Stomach (tissue), 9 donors: Measurements from ENCODE around the gene OSBPL2. TPM values are rescaled to one million over a fixed set of nuclear protein-coding genes. Genes with fewer than 3 reads are reported as not detected.

Source experiments
- DNase-seq, 2 donors: peaks; one replicate each; pipeline versions ENCODE4 v3.0.0 to v3.0.0-alpha.2; 2013 to 2019
- H3K27ac ChIP-seq, 5 donors: fragments of 200-600 bp in 4 of 5; sonication (generic) in 4 of 5; one replicate each; pipeline ENCODE4 v1.5.1; 2013 to 2019; ENCODE audit warnings: mild to moderate bottlenecking in 1 of 5, moderate library complexity in 1 of 5
- H3K27me3 ChIP-seq, 3 donors: fragments of 200-600 bp; sonication (generic); one replicate each; pipeline ENCODE4 v1.5.1; 2017 to 2019; ENCODE audit warnings: mixed run types in 1 of 3
- H3K36me3 ChIP-seq, 4 donors: fragments of 200-600 bp; sonication (generic); 1 replicate in 3 of 4; 2 replicates in 1 of 4; pipeline ENCODE4 v1.5.1; 2016 to 2019
- H3K4me1 ChIP-seq, 4 donors: fragments of 200-600 bp; sonication (generic); one replicate each; pipeline ENCODE4 v1.5.1; 2016 to 2019
- H3K4me3 ChIP-seq, 4 donors: fragments of 200-600 bp; sonication (generic) in 3 of 4; one replicate each; pipeline ENCODE4 v1.5.1; 2016 to 2019; ENCODE audit warnings: mild to moderate bottlenecking in 1 of 4
- H3K9me3 ChIP-seq, 4 donors: fragments of 200-600 bp; sonication (generic); one replicate each; pipeline ENCODE4 v1.5.1; 2016 to 2019
- EP300 ChIP-seq: sonication (generic); formaldehyde crosslinking; IDR thresholded peaks from one replicate; pipeline ENCODE4 v1.6.1; 2017; ENCODE audit warnings: antibody characterized with exemption
- POLR2A ChIP-seq, 4 donors: fragments of 450-650 bp; IDR thresholded peaks; one replicate each; pipeline ENCODE4 v1.6.1; 2016; ENCODE audit warnings: antibody characterized with exemption in 4 of 4, control low read depth in 2 of 4, mild to moderate bottlenecking in 1 of 4, moderate library complexity in 1 of 4
- POLR2AphosphoS5 ChIP-seq, 3 donors: sonication (generic); formaldehyde crosslinking; IDR thresholded peaks; one replicate each; pipeline ENCODE4 v1.6.1; 2016; ENCODE audit warnings: antibody characterized with exemption in 3 of 3
- WGBS, 5 donors: extraction: QIAGEN DNeasy Blood & Tissue Kit in 3 of 5; methylation state at CpG; one replicate each; pipeline versions ENCODE4 v1.1.5 to v1.1.7; 2013 to 2018; 5-methylcytosine and 5-hydroxymethylcytosine counted together
- intact Hi-C: fragments of 100-400 bp; cut with DNase I; formaldehyde crosslinking; loops from one replicate; pipeline ENCODE4 v1.15.1; 2023; ENCODE audit warnings: low total_unique reads
- polyA plus RNA-seq, 3 donors: library from polyadenylated mRNA; stranded (reverse); fragments of 200-250 nt; gene quantifications; one replicate each; pipeline ENCODE4 v1.2.3, GENCODE V29; 2013
- total RNA-seq, 5 donors: library from RNA; depleted of rRNA; stranded (reverse); fragments of >200 nt; gene quantifications; one replicate each; pipeline versions ENCODE4 v1.1.0 to v1.2.3, GENCODE V29; 2014 to 2016
- TF ChIP-seq, protein P1 (sequence below), 7 experiments: fragments of 450-650 bp in 4 of 7; fragments of 200-600 bp in 3 of 7; sonication (generic) in 3 of 7; IDR thresholded peaks; one replicate each; pipeline ENCODE4 v1.5.1; 2016 to 2019; ENCODE audit warnings: antibody characterized with exemption in 7 of 7, control low read depth in 2 of 7, mild to moderate bottlenecking in 1 of 7
- donor health status: healthy with polysubstance abuse.
- donor health status: Bipolar disorder and iron deficiency.
- donor health status: healthy.

OSBPL2 gene
- total and polyA plus RNA-seq, 8 donors = 15.1 to 83.4 (median 36.7) TPM

- Histone ChIP-seq H3K9me3 (no peaks in the 10 kb centered on the region), H3K4me1 (no peaks in the 10 kb centered on the region), H3K36me3 (peaks cover 44 to 100% (median 99%) of the 10 kb centered on the region in 4 donors), H3K27ac (no peak overlapping the region), H3K27me3 (no peaks in the 10 kb centered on the region), H3K4me3 (no peak overlapping the region)
- DNase-seq = no peak
- TF ChIP-seq POLR2A (IDR thresholded peaks at IDR 0.05) (no peak), EP300 (no peak), POLR2AphosphoS5 (IDR thresholded peaks at IDR 0.05) (no peak)
- TF ChIP-seq, protein P1, sequence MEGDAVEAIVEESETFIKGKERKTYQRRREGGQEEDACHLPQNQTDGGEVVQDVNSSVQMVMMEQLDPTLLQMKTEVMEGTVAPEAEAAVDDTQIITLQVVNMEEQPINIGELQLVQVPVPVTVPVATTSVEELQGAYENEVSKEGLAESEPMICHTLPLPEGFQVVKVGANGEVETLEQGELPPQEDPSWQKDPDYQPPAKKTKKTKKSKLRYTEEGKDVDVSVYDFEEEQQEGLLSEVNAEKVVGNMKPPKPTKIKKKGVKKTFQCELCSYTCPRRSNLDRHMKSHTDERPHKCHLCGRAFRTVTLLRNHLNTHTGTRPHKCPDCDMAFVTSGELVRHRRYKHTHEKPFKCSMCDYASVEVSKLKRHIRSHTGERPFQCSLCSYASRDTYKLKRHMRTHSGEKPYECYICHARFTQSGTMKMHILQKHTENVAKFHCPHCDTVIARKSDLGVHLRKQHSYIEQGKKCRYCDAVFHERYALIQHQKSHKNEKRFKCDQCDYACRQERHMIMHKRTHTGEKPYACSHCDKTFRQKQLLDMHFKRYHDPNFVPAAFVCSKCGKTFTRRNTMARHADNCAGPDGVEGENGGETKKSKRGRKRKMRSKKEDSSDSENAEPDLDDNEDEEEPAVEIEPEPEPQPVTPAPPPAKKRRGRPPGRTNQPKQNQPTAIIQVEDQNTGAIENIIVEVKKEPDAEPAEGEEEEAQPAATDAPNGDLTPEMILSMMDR (IDR thresholded peaks at IDR 0.05) = no peak
- intact Hi-C loops = no loop called here
- WGBS, 5 donors = 98 to 100% (median 98%) methylated on average over 18 of the region's 18 CpGs
Observed at GRCh38 chr20:62198931-62199330, 39.4 kb upstream of the OSBPL2 start.

DNA sequence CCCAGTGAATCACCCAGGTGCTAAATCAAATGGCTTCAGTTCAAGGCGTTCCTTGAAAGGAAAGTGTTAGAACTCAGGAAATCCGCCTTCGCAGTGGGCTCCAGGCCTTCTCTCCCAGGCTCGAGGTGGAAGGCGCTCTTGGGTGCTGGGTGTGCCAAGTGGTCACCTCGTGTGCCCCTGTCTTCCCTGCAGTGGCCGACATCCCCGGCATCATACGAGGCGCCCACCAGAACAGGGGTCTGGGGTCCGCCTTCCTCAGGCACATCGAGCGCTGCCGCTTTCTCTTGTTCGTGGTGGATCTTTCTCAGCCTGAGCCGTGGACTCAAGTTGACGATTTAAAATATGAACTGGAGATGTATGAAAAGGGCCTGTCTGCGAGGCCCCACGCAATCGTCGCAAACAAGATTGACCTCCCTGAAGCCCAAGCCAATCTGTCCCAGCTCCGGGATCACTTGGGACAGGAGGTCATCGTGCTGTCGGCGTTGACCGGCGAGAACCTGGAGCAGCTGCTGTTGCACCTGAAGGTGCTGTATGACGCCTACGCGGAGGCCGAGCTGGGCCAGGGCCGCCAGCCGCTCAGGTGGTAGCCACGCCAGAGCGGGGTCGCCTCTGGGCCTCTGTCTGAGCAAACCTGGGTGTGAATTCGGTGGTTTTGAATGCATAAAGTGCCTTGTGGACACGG, 37.7 kb upstream of the OSBPL2 start:
- Histone ChIP-seq H3K36me3 (peaks cover 44 to 84% (median 83%) of the 10 kb centered on the region in 4 donors), H3K4me3 (no peak overlapping the region), H3K4me1 (no peaks in the 10 kb centered on the region), H3K27ac (no peak overlapping the region), H3K9me3 (no peaks in the 10 kb centered on the region), H3K27me3 (no peaks in the 10 kb centered on the region)
- no peak for DNase-seq
- TF ChIP-seq EP300 (no peak), POLR2AphosphoS5 (IDR thresholded peaks at IDR 0.05) (no peak), POLR2A (IDR thresholded peaks at IDR 0.05) (no peak)
- TF ChIP-seq, protein P1 (IDR thresholded peaks at IDR 0.05) = no peak
- intact Hi-C loops = no loop called here
- 93 to 95% (median 94%) methylated on average over 36 to 38 of the region's 38 CpGs for WGBS, 5 donors

DNA sequence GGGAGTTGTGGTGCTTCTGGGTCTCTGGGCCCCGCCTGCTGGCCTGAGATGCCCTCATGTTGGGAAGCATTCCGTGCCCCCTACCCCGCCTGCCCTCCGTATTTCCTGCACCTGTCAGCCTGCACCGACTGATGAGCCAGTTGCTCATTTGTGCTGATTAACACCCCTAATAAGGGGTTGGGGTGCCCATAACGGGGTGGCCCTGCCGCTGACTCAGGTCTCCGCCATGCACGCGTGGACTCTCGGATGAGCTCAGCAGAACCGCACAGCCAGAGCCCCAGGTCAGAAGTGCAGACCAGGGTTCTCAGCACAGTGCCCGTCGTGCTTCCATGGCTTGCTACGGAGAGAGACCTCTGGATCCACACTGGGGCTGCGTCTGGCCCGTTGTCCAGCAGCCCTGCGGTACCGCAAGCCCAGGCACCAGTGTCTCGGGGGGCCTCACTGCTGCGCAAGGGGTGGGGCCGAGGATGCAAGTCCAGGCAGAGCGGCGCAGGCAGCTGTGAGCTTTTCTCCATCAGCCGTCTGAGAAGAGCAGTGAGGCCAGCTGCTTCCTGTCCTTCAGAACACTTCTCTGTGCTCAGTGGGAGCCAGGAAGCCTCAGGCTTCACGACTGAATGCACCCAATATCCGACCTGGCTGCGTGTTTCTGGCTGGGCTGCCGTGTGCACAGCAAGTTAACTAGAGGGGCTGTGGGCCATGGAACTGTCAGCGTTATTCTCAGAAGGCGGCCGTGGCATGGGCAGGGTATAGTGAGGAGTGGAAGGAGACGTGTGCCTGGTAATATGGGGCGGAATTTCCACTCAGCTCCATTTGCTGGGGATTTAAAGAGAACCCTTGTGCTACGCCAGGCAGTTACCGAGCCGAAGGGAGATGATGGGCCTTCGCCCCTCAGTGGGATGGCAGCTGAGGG, 36.9 kb upstream of the OSBPL2 start:
- 85 to 92% (median 90%) methylated on average over 28 to 38 of the region's 38 CpGs for WGBS, 5 donors
- intact Hi-C loops = no loop called here
- Histone ChIP-seq H3K27me3 (no peaks in the 10 kb centered on the region), H3K9me3 (no peaks in the 10 kb centered on the region), H3K27ac (no peak overlapping the region), H3K4me3 (no peak overlapping the region), H3K36me3 (peaks cover 41 to 76% (median 75%) of the 10 kb centered on the region in 4 donors), H3K4me1 (no peaks in the 10 kb centered on the region)
- TF ChIP-seq POLR2AphosphoS5 (IDR thresholded peaks at IDR 0.05) (no peak), EP300 (no peak), POLR2A (IDR thresholded peaks at IDR 0.05) (no peak)
- TF ChIP-seq, protein P1 (IDR thresholded peaks at IDR 0.05) = no peak
- DNase-seq = peak in 1 of 2 donors; percentile 32

DNA sequence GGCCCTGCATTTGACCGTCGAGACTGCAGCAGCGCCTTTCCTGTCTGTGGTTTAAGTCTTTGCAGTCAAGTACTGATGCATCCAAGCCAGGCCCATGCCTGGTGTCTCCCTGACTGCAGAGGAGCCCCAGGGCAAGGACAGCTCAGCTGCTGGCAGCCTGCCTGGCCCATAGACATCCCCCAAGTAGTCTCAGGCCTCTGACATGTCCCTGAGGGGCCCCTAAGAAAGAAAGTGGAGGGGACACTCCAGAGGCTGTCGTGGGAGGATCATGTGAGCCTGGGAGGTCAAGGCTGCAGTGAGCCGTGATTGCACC, 36.3 kb upstream of the OSBPL2 start:
- H3K27me3 ChIP-seq = no peaks in the 10 kb centered on the region

More for the DNA sequence above, 36.3 kb upstream of the OSBPL2 start:
- DNase-seq = no peak
- intact Hi-C loops = no loop called here
- Histone ChIP-seq H3K9me3 (no peaks in the 10 kb centered on the region), H3K36me3 (peaks cover 37 to 70% (median 69%) of the 10 kb centered on the region in 4 donors), H3K4me3 (no peak overlapping the region), H3K27ac (no peak overlapping the region), H3K4me1 (no peaks in the 10 kb centered on the region)
- TF ChIP-seq, protein P1 (IDR thresholded peaks at IDR 0.05) = no peak
- TF ChIP-seq EP300 = no peak
- TF ChIP-seq POLR2AphosphoS5 (IDR thresholded peaks at IDR 0.05) = no peak
- no peak for TF ChIP-seq POLR2A (IDR thresholded peaks at IDR 0.05)
- 61 to 95% (median 84%) methylated on average over 4 to 5 of the region's 5 CpGs for WGBS, 5 donors
